Measurements from ENCODE around the gene POLR1B.
"Not testable (repeated sequence)": the region's sequence is repeated elsewhere in the genome, so short reads cannot be mapped to it uniquely, and the experiment has no call there.

DNA sequence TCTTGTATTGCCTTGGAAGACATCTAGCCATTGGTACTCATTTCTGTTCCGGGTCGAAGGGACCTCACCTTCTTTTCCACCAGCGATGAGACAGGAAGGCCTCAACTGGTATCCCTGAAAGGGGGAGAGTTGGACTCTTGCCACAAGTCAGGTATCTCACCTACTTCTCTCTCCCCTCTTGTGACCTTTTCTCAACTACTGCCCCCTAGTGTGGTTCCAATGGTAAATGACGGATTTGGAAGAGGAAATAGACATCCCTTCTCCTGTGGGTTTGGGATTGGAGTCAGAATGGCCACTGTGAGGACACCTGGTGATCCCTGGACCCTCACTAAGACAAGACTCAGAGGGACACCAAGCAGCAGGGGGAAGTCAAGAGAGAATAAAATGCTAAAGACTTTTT lies 46.4 kb upstream of the POLR1B start:
- TF ChIP-seq, protein P1, sequence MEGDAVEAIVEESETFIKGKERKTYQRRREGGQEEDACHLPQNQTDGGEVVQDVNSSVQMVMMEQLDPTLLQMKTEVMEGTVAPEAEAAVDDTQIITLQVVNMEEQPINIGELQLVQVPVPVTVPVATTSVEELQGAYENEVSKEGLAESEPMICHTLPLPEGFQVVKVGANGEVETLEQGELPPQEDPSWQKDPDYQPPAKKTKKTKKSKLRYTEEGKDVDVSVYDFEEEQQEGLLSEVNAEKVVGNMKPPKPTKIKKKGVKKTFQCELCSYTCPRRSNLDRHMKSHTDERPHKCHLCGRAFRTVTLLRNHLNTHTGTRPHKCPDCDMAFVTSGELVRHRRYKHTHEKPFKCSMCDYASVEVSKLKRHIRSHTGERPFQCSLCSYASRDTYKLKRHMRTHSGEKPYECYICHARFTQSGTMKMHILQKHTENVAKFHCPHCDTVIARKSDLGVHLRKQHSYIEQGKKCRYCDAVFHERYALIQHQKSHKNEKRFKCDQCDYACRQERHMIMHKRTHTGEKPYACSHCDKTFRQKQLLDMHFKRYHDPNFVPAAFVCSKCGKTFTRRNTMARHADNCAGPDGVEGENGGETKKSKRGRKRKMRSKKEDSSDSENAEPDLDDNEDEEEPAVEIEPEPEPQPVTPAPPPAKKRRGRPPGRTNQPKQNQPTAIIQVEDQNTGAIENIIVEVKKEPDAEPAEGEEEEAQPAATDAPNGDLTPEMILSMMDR (IDR thresholded peaks at IDR 0.05) = not testable (repeated sequence)
- TF ChIP-seq ZNF671 (CRISPR knock-in tag; IDR thresholded peaks at IDR 0.05) = not testable (repeated sequence)
- TF ChIP-seq, protein P2, sequence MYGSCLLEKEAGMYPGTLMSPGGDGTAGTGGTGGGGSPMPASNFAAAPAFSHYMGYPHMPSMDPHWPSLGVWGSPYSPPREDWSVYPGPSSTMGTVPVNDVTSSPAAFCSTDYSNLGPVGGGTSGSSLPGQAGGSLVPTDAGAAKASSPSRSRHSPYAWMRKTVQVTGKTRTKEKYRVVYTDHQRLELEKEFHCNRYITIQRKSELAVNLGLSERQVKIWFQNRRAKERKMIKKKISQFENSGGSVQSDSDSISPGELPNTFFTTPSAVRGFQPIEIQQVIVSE (CRISPR knock-in tag; IDR thresholded peaks at IDR 0.05; ENCODE audit: borderline replicate concordance) = not testable (repeated sequence)
- TF ChIP-seq, protein P3, sequence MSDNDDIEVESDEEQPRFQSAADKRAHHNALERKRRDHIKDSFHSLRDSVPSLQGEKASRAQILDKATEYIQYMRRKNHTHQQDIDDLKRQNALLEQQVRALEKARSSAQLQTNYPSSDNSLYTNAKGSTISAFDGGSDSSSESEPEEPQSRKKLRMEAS (CRISPR knock-in tag; IDR thresholded peaks at IDR 0.05) = not testable (repeated sequence)
